Measurements from ENCODE around the gene INTS7.

- TF ChIP-seq CTCF (IDR thresholded peaks at IDR 0.05) (no peak), EP300 (IDR thresholded peaks at IDR 0.05) (no peak), POLR2AphosphoS5 (IDR thresholded peaks at IDR 0.05) (no peak)
Observed at GRCh38 chr1:211903490-211904245, 131.7 kb downstream of the INTS7 start.

Measured in suprapubic skin (tissue), 4 donors.